OCI-M2 (cell line): ENCODE measurements around the gene YBX1.
"Not testable (repeated sequence)": the region's sequence is repeated elsewhere in the genome, so short reads cannot be mapped to it uniquely, and the experiment has no call there.

ENCODE experiments used
- DNase-seq: peaks from one replicate; lab custom pipeline; 2025; ENCODE audit not compliant: unreplicated experiment; lab: John Stamatoyannopoulos, UW

The YBX1 gene

DNA sequence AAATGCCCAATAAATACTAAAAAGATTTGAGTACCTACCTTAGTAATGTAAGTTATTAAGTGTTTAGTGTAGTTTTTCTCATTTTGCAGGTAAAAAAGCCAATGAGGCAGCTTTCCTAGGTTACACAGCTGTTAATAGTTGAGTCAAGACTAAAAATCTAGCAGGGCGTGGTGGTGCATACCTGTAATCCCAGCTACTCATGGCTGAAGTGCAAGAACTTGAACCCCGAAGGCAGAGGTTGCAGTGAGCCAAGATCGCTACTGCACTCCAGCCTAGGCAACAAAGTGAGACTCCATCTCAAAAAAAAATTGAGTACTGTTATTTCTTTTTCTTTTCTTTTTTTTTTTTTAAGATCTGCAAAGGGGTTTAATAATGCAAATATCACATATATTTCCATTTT, 7.7 kb downstream of the YBX1 start:
- DNase-seq: no peak

DNA sequence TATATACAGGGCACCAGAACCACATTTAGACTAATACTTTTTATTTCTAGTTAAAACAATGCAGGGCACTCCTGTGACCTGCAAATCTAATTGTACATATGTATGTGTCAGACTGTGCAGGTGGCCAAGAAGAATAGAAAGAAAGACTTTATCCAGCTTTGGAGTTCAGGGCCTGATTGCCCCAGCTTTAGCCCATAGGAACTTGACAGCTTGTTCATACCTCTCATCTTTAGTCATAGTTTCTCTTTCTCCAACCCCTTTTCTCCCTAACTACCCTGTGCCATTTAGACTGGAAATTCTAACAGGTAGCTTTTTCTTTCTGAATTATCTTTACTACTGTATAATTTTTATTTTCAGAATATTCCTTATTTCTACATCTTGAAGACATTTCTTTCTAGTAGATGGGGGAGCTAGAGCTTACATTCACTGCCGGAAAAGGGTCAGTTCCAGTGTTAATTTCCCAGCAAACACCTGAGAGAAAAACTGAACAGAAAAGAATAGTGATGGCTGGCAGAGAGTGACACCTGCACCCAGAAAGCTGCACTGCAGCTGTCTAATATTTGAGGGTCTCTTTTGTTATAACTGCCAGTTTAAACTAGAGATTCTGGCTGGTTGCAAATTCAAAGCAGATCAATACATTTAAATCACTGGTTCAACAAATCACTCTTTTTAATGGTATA, 8.4 kb downstream of the YBX1 start:
- DNase-seq: no peak

DNA sequence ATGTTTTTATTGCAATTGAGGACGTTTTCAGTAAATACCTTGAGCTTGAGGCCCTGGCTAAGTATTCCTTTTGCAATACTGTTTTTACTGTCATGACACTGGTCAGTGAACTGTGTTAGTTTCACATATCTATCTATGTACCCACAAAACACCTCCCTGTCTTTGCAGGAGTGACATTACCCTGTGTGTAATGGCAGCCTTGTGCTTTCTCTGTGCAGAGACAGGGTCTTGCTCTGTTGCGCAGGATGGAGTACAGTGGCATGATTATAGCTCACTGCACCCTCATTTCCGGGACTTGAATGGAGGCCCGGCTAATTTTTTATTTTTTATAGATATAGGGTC, 8.9 kb downstream of the YBX1 start:
- no peak for DNase-seq

DNA sequence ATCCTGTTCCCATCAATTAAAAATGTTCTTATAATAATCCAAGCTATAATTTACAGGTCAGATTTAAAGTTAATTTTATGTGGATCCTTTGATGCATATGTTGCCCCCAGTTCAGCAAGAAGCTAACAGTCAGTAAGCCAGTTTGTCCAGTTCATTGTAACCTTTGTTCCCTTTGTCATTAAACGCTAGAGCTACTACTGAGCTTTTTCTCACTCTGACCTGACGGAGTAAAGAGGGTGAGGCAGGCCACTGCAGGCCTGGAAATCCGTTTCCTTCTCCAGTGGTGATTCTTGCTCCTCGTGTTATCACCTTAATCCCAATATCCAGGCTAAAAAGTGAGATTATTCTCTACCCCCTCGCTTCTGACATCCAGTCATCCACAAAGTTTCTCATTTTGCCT, 10.2 kb downstream of the YBX1 start:
- no peak for DNase-seq

DNA sequence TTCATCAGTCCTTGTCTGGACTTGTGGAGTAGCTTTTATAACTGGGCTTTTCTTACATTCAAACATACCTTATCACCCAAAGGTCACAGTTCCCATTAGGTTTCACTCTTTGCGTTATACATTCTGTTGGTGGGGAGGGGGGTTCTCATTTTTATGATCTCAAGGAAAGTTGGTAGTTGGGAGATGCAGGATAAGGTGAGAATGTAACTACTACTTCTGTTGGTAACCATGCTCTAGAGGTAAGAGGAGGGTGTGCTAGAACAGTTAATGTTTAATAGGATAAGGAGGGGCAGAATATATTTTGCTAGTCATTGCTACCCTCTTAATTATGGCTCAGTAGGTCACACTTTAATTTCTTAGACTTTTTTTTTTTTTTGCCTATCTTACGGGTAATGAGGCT, 10.7 kb downstream of the YBX1 start:
- DNase-seq: no peak

DNA sequence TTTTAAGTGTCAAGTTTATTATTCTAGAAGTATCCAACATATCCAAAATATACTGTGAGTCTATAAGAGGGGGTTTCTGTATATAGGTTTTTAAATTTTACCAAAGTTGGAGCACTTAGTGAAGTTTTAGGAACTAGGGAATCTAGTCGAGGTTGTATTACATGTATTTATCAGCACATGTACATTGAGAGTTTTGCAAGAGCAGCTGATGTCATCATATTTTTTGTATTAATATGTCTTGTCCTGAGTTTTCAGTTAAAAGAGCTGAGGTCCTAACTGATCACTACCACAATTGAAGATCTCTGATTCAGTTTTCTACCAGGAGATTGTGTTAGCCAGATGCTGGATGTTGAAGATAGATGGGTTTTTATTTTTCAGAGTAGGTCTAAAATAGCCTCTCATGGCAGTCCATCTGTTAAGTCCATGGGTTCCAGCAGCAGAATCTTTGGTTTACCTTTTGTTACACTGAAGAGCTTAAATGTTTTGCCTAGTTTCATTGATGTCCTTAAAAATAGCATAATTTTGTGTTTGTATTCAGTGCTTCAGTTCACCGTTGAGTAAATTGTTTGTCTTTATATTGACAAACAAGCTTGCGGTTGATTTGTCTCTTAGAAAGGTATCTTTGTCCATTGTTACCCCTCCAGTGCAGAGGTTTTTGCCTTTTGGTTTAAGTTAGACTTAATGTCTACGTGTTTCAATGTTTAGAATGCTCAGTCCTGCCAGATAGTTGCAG, 16.0 kb downstream of the YBX1 start:
- no peak for DNase-seq

DNA sequence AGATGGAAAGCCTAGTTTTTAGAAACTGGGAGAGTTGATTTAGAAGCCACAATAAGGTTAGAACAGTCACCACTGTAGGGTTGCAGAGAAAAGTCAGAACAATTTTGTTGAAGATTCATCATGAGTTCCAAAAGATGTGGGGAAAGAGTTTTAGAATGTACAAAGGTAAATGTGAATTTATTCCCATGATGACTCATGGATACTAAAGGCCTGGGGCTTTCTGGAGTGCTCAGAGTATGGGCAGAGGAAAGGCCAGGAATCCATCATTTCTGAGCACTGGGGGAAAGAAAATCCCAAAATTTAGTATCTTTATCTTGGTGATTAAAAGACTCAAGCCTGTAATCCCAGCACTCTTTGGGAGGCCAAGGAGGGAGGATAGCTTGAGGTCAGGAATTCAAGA, 17.8 kb downstream of the YBX1 start:
- DNase-seq: no peak

DNA sequence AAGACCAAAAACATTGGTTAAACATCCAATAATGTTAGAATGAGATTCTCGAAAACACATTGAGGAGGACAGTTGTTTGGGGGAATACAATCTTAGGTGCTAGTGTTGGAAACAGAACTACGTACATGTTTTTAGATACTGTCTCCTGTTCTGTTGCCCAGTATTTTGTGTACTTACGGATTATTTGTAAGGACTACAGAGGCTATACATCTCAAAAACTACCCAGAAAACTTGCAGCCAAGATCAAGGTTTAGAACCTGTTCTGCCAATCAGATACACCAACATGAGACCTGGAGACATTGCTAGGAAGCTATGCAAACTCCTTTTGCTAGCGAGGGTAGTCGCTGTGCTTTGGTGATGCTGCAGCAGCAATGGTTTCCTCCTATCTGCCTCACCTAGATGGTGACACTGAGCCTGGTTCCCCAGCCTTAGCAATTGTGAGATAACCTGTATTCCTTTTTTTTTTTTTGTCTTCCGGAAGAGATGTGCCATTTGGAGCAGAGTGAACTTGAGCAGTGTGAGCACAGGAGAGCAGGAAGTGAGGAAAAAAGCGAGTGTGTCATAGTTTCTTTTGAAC, 21.8 kb downstream of the YBX1 start:
- DNase-seq: no peak

DNA sequence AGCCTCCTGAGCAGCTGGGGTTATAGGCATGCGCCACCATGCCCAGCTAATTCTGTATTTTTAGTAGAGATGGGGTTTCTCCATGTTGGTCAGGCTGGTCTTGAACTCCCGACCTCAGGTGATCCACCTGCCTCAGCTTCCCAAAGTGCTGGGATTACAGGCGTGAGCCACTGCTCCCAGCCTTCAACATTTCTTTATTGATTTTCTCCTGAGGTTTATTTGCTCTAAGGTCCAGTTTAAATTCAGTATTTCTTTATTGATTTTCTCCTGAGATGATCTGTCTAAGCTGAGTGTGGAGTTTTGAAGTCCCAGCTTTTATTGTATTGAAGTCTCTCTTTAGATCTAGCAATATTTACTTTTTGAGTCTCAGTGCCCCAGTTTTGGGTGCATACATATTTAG, 30.6 kb downstream of the YBX1 start:
- not testable (repeated sequence) for DNase-seq

DNA sequence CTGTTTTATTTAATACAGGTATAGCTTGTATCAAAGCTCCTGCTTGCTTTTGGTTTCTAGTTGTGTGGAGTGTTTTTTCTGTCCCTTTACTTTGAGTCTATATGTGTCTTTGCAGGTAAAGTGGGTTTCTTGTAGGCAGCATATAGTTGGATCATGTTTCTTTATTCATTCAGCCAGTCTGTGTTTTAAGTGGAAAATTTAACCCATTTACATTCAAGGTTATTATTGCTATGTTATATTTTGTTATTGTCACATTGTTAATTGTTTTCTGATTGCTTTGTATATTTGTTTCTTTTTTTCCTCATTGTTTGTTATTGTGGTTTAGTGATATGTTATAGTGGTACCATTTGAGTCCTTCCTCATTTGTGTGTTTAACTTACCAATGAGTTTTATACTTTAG, 31.1 kb downstream of the YBX1 start:
- no peak for DNase-seq

DNA sequence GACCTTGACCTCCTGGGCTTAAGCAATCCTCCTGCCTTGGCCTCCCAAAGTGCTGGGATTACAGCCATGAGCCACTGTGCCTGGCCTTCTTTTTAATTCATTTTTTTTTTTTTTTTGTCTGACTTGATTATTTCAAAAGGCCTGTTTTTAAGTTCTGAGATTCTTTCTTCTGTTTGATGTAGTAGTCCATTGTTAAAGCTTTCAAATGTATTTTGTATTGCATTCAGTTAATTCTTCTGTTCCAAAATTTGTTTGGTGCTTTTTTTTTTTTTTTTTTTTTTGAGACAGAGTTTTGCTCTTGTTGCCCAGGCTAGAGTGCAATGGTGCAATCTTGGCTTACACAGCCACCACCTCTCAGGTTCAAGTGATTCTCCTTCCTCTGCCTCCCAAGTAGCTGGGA, 32.2 kb downstream of the YBX1 start:
- DNase-seq: not testable (repeated sequence)

DNA sequence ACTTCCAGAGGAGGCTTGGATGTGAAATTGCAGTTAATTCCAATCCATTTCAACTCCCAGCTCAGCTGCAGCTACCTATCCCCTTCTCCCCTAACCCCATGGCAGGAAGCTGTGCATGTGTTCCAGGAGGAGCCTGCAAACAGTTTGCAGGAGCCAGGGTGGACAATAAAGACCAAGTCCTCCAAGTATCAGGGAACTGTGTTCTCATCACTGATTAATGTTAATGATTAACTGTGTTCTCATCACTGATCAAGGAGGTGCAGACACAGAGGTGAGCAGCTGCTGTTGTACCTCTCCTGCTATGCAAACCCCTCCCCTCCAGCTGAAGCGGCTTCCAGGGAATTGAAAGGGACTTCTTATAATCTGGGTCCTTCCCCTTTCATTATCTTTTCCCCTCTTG, 38.6 kb downstream of the YBX1 start:
- no peak for DNase-seq

DNA sequence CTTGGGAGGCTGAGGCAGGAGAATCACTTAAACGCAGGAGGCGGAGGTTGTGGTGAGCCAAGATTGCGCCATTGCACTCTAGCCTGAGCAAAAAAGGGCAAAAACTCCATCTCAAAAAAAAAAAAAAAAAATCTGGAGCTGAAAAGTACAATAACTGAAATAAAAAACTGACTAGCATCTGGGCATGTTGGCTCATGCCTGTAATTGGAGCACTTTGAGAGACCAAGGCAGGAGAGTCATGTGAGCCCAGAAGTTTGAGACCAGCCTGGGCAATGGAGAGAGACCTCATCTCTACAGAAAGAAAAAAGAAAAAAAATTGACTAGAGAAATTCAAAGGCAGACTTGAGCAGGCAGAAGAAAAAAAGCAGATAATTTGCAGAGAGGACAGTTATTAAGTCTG, 39.7 kb downstream of the YBX1 start:
- no peak for DNase-seq

DNA sequence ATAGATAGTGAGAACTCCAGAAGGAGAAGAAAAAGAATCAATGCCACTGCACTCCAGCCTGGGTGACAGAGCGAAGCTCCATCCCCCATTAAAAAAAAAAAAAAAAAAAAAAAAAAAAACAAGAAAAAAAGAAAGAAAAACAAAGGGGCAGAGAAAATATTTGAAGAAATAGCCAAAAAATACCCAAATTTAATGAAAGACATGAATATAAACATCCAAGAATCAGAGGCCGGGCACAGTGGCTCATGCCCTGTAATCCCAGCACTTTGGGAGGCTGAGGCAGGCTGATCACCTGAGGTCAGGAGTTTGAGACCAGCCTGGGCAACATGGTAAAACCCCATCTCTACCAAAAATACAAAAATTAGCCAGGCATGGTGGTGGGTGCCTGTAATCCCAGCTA, 40.2 kb downstream of the YBX1 start:
- DNase-seq: not testable (repeated sequence)

DNA sequence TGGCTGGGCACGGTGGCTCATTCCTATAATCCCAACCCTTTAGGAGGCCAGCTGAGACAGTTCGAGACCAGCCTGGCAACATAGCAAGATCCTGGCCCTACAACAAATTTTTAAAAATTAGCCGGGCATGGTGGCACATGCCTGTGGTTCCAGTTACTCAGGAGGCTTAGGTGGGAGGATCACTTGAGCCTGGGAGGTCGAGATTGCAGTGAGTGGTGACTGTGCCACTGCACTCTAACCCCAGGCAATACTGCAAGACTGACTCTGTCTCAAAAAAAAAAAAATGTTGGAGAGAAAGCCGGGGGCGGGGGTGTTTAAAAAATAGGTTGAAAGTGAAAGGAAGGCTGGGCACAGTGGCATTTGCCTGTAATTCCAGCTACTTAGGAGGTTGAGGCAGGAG, 41.3 kb downstream of the YBX1 start:
- DNase-seq: no peak

DNA sequence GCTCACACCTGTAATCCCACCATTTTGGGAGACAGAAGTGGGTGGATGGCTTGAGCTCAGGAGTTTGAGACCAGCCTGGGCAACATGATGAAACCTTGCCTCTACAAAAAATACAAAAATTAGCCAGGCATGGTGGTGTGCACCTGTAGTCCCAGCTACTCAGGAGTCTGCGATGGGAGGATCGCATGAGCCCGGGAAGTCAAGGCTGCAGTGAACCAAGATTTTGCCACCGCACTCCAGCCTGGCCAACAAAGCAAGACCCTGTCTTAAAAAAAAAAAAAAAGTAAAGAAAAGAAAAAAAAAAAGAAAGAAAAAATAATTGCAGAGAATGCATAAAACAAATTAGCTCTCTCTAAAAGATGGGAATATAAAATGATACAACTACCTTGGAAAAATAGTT, 43.6 kb downstream of the YBX1 start:
- not testable (repeated sequence) for DNase-seq

DNA sequence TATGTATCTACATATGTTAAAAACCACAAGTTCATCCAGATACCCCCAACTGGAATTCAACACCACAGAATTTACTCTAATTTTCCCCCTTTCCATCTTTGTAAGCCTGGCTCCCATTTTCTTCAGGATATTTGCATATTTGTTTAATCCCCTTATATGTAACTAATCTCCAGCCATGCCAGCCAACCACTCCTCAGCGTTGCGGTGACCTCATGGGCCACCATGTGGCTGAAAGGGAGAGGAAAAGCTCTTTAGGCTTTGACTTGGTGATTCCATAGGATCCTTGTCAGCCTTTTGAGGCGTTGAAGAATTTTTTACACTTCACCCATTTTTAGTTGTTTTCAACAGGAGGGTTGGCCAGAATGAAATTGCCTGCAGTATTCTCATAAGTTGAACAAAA, 47.8 kb downstream of the YBX1 start:
- no peak for DNase-seq

DNA sequence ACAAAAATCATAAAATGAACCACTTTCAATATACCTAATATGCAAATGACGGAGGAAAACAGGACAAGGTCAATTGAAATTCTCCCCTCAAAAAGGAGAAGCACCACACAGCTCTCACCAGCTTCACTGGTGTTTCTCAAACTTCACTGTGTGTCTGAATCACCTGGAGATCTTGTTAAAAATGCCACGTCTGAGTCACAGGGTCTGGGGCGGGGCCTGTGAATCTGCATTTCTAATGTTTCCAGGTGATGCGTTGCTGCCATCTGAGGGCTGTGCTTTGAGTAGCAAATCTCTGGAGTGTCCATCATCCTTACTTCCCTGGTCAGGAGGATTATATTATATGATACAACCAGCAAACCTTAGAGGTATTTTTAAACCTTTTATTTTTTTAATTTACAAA, 48.8 kb downstream of the YBX1 start:
- DNase-seq: no peak

DNA sequence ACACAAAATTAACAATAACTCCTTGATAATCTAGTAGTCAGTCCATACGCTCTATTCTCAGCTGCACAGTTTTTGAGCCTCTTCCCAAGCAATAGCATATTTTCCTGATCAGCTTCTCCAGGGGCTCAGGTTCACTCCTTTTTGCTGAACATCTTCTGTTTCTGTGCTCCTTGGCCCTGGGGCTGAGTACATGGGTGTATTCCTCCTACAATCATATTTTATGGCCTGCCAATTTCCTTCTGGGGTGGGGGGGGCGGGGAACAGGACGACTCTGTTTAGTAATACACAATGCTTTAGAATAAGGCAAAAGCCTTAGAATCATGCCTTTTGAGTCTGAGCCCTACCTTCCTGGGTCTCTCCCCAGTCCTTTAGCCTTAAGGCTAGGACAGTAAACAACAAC, 49.4 kb downstream of the YBX1 start:
- DNase-seq: no peak

DNA sequence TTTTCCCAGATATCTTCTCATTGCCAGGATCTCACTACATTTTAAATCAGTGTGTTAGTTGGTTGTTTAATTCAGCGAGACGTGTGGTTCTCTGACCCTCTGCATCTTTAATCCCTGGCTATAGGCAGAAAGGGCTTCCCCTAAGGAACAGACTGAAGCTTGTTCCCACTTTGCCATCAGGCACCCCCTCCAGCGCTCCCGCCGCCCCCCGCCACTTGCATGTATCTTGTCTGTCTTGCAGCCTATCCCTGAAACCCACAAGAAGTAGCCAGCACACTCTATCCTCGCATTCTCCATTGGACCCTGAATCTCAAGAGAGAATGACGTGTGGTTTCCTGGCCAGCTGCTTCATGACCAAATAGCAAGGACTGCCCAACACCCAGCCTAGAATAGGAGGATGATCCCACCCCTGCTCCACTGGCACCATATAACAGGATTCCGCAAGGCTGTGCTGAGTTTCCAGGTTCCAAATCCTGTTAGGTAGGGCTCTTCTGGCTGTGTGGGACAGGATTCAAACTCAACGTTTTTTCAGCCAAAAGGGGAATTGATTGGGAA, 50.0 kb downstream of the YBX1 start:
- no peak for DNase-seq

DNA sequence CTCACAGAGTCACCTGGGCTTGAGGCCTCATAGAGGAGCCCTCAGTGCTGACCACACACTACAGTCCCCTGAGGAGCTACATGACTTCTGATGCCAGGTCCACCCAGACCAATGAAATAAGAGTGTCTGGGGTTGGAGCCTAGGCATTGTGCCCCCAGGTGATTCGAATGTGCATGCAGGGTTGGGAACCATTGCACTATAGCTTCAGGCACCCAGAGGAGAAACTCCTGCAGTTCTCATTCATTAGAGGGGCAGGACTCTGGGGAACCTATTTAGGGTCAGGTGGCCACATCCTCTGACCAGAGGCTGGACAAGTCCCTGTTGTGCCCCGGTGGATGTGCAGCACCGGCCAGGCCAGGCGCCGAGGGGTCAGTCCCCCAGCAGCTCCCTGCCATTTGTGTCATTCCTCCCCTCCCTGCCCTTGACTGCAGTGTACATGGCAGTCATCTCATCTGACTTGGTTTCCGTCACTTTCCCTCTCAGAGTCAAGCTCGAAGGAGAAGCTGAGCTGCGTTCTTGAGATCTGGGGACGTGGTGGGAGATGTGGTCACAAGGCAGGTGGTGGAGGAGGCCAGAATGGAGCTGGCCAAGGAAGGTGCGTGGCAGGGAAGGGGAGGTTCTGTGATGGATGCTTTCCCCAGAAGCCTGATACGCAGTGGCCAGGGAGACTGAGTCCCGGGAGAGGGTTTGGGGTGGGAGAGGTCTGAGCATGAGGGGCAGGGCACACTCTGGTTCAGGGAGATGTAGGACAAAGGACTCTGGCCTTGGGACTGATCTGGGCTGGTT, 51.4 kb downstream of the YBX1 start:
- no peak for DNase-seq
